Activated gamma-delta T cell treated with anti-CD3 and anti-CD28 coated beads, Interleukin-2, amount 50 U/mL, for 16 hours (primary cell): ENCODE results near the gene MRPL38.
A peak's percentile ranks its signal among the peaks of the same experiment; 100 is the strongest.
"Not testable (repeated sequence)": the region's sequence is repeated elsewhere in the genome, so short reads cannot be mapped to it uniquely, and the experiment has no call there.

ENCODE experiments used
- DNase-seq: peaks from one replicate; pipeline ENCODE4 v3.0.0-alpha.2; 2020; ENCODE audit warnings: low read depth

The MRPL38 gene

GRCh38 chr17:75896415-75897159 lies 8.1 kb downstream of the MRPL38 start, which contains the start of gene TRIM65:
TSS of gene TRIM65 (minus strand) at chr17:75896951. CDS start at chr17:75896937, 14 bp downstream.
- DNase-seq: peak; percentile 62

DNA sequence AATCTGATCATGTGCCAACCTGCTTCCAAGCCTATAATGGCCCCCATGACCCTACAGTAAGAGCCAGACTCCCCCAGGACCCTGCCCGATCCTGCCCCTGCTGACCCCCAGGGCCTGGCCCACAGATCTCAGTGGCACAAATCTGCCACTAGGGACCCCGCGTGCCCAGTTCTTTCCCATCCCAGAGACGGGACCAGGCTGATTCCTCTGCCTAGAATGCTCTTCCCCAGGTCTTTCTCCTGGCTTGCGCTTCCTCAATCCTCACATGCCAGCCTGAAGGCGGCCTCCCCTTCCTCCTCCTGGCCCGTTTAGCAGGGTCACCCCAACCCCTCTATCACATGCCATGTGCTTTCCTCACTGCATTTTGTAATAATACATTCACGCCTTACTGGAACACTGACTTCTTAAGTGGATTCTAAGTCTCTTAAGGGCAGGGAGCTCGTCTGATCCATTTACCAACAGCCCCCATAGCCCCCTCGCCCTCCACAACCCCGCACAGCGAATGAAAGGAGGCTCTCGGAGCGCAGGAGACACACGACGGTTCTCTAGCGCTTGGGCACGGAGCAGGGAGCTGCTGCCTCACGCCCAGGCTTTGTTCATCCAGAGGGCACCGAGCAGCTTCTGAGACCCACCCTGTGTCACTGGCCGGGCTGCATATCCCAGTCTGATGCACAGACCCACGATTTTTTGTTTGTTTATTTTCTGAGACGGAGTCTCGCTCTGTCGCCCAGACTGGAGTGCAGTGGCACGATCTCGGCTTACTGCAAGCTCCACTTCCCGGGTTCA lies 9.1 kb downstream of the MRPL38 start:
- DNase-seq: no peak

GRCh38 chr17:75894049-75894733 lies 10.5 kb downstream of the MRPL38 start:
- DNase-seq: no peak

DNA sequence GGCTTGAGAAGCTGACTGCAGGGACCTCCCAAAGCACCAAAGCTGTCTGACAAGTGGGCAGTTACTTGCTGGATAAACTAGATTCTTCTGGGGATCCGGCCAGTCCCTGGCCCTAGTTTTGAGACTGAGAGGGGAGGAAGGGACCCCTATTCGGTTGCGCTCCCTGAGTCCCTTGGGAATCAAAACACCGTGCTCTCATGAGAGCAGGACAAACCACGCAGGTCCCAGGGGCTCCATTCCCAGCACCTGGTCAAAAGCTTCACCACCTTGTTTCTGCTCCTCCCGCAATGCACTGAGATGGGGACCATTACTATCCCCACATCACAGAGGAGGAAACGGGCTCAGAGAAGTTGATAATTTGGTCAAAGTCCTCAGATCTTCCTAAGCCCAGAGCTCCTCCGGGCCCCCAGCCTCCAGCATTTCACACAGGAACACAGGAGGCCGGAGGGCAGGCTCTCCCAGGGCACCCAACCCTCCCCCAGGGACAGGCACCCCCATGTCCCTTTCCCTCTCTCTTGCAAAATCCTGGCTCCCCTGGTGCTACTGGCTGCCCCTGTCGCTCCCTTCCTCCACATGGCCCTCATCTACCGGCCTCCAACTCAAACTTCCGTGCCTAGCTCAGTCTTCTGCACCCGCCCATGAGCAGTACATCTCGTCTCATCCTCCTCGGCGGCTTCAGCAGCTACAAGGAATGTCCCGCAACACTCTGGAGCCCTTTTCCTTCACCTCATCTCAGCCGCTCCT lies 11.2 kb downstream of the MRPL38 start:
- no peak for DNase-seq

DNA sequence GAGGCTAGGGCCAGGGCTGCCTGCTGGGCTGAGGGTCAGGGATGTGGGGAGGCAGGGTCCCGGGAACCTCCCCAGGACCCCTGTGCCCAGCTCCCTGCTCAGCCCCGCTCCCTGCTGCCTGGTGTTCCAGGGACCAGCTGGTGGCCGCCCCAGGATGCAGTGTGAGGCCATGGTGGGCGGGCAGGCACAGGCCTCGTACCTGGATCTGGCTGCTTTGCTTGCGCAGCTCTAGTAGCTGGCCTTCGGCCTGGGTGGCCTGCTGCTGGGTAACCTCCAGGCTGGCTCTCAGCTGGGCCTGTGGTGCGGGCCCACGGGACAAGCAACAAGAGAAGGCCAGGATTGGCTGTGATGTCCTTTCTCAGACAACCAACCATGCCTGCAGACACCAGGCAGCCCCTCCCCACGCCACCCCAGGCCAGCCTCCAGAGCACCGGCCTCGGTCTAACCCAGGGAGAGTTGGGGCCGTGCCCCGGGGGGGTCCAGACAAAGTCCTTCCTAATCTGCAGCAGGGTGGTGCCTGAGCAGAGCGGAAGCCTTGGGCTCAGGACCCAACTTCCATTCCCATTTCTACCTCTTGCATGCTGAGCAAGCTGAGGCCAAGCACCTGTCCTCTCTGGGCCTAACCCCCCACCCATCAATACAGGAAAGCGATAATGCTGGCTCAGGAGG lies 12.0 kb downstream of the MRPL38 start:
- no peak for DNase-seq

DNA sequence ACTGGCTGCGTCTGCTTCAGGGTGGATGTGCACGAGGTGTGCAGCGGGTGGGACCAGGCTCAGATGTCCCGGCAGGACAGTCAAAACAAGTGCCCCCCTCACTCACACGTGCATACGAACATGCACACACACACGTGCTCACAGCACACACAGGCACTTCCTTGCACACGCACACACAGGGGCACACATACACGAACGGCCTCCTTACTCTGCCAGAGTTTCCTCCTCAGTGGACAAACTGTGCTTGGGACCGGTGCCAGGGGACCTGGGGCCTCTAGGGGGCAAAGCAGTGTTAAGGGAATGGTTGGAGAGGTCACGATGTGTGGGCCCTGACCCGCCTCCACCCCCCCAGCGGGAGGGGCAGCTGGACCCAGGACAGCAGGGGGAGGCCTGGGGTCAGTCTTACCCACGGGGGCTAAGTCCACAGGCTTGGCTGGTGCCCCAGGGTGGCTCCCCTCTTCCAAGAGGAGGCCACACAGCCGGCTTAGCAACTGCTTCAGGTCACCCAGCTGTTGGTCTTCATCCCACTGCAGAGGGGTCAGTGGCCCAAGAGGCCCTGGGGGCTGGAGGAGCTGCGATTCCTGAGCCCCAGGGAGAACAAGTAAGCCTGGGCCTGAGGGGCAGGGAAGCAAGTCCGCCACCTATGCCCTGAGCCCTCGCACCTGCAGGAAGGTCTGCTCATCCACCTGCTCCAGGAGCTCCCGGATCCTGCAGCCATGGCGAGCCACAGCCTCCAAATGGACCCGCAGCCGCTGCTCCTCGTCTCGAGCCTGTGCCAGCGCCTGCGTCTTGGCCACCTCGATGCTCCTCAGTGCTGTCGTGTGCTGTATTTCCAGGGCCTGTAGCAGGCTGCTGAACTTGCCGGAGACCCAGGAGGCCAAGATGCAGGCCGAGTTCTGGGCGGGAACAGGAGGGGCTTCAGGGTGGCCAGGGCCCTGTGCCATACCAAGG lies 12.8 kb downstream of the MRPL38 start:
- no peak for DNase-seq

DNA sequence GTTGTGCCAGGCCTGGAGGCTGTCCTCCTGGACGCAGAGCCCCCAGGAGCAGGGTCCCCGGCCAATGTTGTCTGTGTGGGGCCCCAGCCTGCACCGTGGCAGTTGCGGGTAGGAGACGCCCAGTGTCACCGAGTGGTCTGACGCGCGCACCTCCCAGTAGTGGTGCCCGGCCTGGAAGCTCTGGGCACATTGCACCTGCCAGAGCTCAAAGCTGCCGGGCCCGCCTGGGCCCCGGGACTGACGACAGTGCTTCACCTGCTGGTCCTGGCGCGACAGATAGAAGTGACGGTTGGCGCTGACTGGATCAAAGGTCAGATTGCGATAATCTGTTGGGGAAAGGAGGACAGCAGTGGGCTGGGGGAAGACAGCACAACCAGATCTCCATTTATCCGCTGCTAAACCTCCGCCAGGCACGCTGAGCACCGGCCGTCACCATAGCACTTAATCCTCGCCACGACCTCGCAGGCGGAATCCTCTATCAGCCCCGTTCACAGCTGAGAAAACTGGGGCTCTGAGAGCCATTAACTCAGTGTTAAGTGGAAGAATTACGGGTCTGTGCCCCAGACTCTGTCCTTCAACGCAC lies 13.6 kb downstream of the MRPL38 start:
- DNase-seq: no peak

DNA sequence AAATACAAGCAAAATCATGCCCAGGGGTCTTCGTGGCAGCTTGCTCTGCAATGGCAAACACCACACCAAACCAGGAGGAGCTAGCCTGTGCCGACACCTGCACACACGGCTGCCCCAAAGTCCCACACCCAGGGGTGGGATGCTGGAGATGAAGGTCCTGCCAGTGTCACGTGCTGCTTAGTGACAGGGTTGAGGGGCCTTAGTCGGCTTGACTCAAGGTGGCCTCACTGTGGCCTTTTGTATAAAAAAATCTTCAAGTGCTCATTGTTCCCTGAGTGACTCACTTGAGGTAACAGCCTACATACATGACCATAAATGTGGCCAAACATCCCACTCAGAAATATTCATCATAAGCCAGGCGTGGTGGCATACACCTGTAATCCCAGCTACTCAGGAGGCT lies 15.2 kb downstream of the MRPL38 start:
- DNase-seq: no peak

- DNase-seq: no peak
Observed at GRCh38 chr17:75888484-75888883, 16.2 kb downstream of the MRPL38 start.

GRCh38 chr17:75885860-75886259 lies 18.8 kb downstream of the MRPL38 start:
- DNase-seq: not testable (repeated sequence)

- no peak for DNase-seq
Observed at GRCh38 chr17:75885431-75885830, 19.3 kb downstream of the MRPL38 start.

- no peak for DNase-seq
Observed at GRCh38 chr17:75881678-75882454, 22.8 kb downstream of the MRPL38 start.

DNA sequence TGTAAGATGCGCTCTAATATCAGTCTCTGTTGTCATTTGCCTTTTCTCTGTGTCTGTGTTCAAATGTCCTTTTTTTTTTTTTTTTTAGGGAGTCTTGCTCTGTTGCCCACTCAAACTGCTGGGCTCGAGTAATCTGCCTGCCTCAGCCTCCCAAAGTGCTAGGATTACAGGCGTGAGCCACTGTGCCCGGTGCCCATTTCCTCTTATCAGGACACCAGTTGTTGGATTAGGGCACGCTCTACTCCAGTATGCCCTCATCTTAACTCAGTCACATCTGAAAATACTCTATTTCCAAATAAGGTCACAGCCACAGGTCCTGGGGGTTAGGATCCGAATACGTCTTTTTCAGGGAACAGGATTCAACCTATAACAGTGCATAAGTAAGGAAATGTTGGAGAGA lies 24.4 kb downstream of the MRPL38 start:
- no peak for DNase-seq

DNA sequence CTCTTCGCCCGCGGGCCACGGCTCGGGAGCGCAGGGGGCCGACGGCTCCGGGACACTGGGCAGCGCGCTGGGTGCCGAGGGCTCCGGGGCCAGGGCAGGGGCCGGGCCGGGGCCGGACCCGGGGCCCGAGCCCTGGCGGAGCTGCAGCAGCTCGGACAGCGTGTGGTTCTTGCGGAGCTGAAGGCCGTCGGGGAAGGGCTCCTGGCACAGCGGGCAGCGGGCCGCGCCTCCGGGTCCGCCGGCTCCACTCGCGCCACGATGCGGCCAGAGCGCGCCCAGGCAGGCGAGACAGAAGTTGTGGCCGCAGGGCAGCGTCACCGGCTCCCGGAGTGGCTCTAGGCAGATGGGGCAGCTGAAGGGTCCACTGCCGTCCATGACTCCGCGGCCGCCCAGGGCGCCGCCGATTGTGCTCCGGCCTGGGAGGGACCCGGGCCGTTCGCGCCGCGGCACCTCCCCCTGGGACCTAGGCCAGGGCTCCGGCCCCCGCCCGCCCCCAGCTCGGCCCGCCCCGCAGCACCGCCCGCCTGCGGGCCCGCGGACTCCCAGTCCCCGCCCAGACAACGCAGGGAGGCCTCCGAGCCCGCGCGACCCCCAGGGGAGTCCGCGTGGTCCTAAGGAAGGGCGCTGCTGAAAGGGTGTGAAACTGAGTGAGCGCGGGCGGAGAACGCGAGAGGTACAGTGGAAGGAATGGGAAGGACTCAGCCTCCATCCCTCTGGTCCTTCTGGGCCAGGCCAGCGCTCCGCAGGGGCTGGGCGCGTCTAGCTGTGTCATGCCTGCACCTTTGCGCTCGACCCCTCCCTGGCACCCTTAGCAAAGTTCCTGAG lies 26.3 kb downstream of the MRPL38 start, which contains the start of gene TRIM47:
Gene TRIM47, minus strand, starts transcription at position 408 of the 825 bp plus-strand sequence. Its CDS starts 33 bp downstream, at position 375.
- DNase-seq: no peak

- DNase-seq: peak; percentile 51
Observed at GRCh38 chr17:75877752-75878173, 26.9 kb downstream of the MRPL38 start.

- DNase-seq: no peak
Observed at GRCh38 chr17:75876938-75877751, 27.5 kb downstream of the MRPL38 start.
